ENCODE measurements around the gene DNAJB8. TPM values are rescaled to one million over a fixed set of nuclear protein-coding genes. Genes with fewer than 3 reads are reported as not detected.
A peak's percentile ranks its signal among the peaks of the same experiment; 100 is the strongest.

Gene DNAJB8
- total RNA-seq, 1 experiment from 2014 or later: not detected

DNA sequence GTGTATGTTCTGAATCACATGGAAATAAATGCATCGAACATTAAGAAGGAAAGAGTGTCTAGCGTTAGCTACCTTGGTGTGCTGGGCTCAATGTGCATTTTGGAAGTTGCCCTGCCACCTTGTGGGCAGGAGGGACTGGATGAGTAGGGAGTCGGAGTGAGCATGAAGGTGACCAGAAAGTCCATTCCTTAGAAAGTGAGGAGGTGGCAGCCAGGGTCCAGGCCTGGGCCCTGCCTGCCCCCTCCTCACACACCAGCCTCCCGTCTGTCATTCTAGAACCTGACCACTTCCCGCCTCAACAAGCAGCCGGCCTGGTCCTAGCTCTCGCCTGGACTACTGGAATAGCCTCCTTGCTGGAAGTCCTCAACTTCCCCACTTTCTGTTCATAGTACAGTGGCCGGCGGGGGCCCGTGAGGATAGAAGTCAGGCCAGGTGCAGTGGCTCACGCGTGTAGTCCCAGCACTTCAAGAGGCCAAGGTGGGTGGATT lies 36.5 kb upstream of the DNAJB8 start:
- Mint-ChIP-seq H3K4me1 (ENCODE audit: insufficient read depth, unreplicated experiment) (no peaks in the 10 kb centered on the region), H3K9me3 (ENCODE audit: unreplicated experiment) (no peaks in the 10 kb centered on the region), H3K27ac (ENCODE audit: low read depth, unreplicated experiment) (no peak overlapping the region), H3K4me3 (ENCODE audit: unreplicated experiment) (no peak overlapping the region), H3K36me3 (ENCODE audit: insufficient read depth, unreplicated experiment) (no peaks in the 10 kb centered on the region), H3K27me3 (ENCODE audit: insufficient read depth, unreplicated experiment) (peaks cover 40% of the 10 kb centered on the region)
- intact Hi-C loops (cut with micrococcal nuclease): loop anchor here (5.0 kb wide), 1 partner anchor 331 kb away; no protein-coding TSS in a partner anchor
- DNase-seq (ENCODE audit: unreplicated experiment): peak; percentile 28
- BruUV-seq (replicated peaks): no TSS peak
- CTCF ChIA-PET: interaction anchor here (0.6 to 0.7 kb wide), 3 partner anchors 26 to 415 kb away, joined by 3 read pairs; no protein-coding TSS in a partner anchor
- peak; percentile 15 for TF ChIP-seq CTCF (IDR thresholded peaks at IDR 0.05; ENCODE audit: unreplicated experiment)
- POLR2A ChIA-PET: no interaction called here

DNA sequence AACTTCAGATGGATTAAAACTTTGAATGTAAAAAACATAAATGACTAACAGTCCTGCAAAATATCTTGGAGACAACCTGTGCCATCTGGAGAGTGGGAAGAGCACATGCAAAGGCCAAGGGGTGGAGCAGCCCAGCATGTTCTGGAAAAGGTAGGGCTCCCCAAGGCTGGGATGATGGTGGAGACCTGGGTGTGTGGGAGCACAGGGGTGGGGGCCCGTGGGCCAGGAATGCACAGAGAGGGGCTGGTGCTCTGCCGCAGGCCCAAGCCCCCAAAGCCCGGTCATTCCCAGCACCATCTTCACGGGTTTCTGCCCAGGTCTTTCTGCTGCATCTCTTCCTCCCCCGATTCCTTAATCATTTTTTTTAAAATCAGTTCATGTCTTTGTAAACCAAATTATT lies 36.0 kb upstream of the DNAJB8 start:
- ChIA-PET CTCF (interaction anchor here (0.7 kb wide), 2 partner anchors 26 to 399 kb away, joined by 3 read pairs; no protein-coding TSS in a partner anchor), POLR2A (no interaction called here)
- DNase-seq (ENCODE audit: unreplicated experiment): no peak
- H3K27me3 Mint-ChIP-seq (ENCODE audit: insufficient read depth, unreplicated experiment): peaks cover 40% of the 10 kb centered on the region
- H3K36me3 Mint-ChIP-seq (ENCODE audit: insufficient read depth, unreplicated experiment): no peaks in the 10 kb centered on the region
- no peak for TF ChIP-seq CTCF (IDR thresholded peaks at IDR 0.05; ENCODE audit: unreplicated experiment)
- BruUV-seq (replicated peaks): no TSS peak
- no peak overlapping the region for H3K27ac Mint-ChIP-seq (ENCODE audit: low read depth, unreplicated experiment)
- H3K4me3 Mint-ChIP-seq (ENCODE audit: unreplicated experiment): no peak overlapping the region
- H3K9me3 Mint-ChIP-seq (ENCODE audit: unreplicated experiment): no peaks in the 10 kb centered on the region
- no peaks in the 10 kb centered on the region for H3K4me1 Mint-ChIP-seq (ENCODE audit: insufficient read depth, unreplicated experiment)
- intact Hi-C loops (cut with micrococcal nuclease): loop anchor here (5.0 kb wide), 1 partner anchor 330 kb away; no protein-coding TSS in a partner anchor

- peaks cover 42% of the 10 kb centered on the region for H3K27me3 Mint-ChIP-seq (ENCODE audit: insufficient read depth, unreplicated experiment)
- H3K4me3 Mint-ChIP-seq (ENCODE audit: unreplicated experiment): no peak overlapping the region
- BruUV-seq (replicated peaks): no TSS peak
- H3K9me3 Mint-ChIP-seq (ENCODE audit: unreplicated experiment): no peaks in the 10 kb centered on the region
- CTCF ChIA-PET: interaction anchor here (1.1 kb wide), 1 partner anchor 76 kb away, joined by 3 read pairs; no protein-coding TSS in a partner anchor
- DNase-seq (ENCODE audit: unreplicated experiment): no peak
- intact Hi-C loops (cut with micrococcal nuclease): loop anchor here (5.0 kb wide), 1 partner anchor 329 kb away; no protein-coding TSS in a partner anchor
- no peaks in the 10 kb centered on the region for H3K36me3 Mint-ChIP-seq (ENCODE audit: insufficient read depth, unreplicated experiment)
- H3K27ac Mint-ChIP-seq (ENCODE audit: low read depth, unreplicated experiment): no peak overlapping the region
- no peaks in the 10 kb centered on the region for H3K4me1 Mint-ChIP-seq (ENCODE audit: insufficient read depth, unreplicated experiment)
- no peak for TF ChIP-seq CTCF (IDR thresholded peaks at IDR 0.05; ENCODE audit: unreplicated experiment)
- POLR2A ChIA-PET: no interaction called here
These were observed 34.7 kb upstream of the DNAJB8 start for GRCh38 chr3:128501431-128501830.

GRCh38 chr3:128500556-128500955 lies 33.9 kb upstream of the DNAJB8 start:
- no peak for DNase-seq (ENCODE audit: unreplicated experiment)
- CTCF ChIA-PET: no interaction called here
- Mint-ChIP-seq H3K36me3 (ENCODE audit: insufficient read depth, unreplicated experiment) (no peaks in the 10 kb centered on the region), H3K27me3 (ENCODE audit: insufficient read depth, unreplicated experiment) (peaks cover 51% of the 10 kb centered on the region), H3K9me3 (ENCODE audit: unreplicated experiment) (no peaks in the 10 kb centered on the region), H3K4me3 (ENCODE audit: unreplicated experiment) (no peak overlapping the region), H3K4me1 (ENCODE audit: insufficient read depth, unreplicated experiment) (no peaks in the 10 kb centered on the region), H3K27ac (ENCODE audit: low read depth, unreplicated experiment) (no peak overlapping the region)
- intact Hi-C loops (cut with micrococcal nuclease): loop anchor here (5.0 kb wide), 1 partner anchor 328 kb away; no protein-coding TSS in a partner anchor
- no TSS peak for BruUV-seq (replicated peaks)
- no peak for TF ChIP-seq CTCF (IDR thresholded peaks at IDR 0.05; ENCODE audit: unreplicated experiment)
- POLR2A ChIA-PET: no interaction called here
